Tibial artery (tissue), 4 donors: ENCODE results near the gene ACTL9.

Source experiments
- DNase-seq, 2 donors: peaks; one replicate each; pipeline ENCODE4 v3.0.0-alpha.2; 2019
- H3K27ac ChIP-seq, 2 donors: fragments of 200-600 bp; sonication (generic) in 1 of 2; 1 replicate in 1 of 2; 2 replicates in 1 of 2; pipeline ENCODE4 v1.5.1; 2018 to 2019; ENCODE audit warnings: mild to moderate bottlenecking in 1 of 2
- H3K27me3 ChIP-seq, 2 donors: fragments of 200-600 bp; sonication (generic) in 1 of 2; one replicate each; pipeline versions ENCODE4 v1.5.1 to v1.6.0; 2016 to 2019
- H3K36me3 ChIP-seq, 3 donors: fragments of 200-600 bp; sonication (generic) in 2 of 3; one replicate each; pipeline ENCODE4 v1.5.1; 2016 to 2019; ENCODE audit warnings: mild to moderate bottlenecking in 2 of 3
- H3K4me1 ChIP-seq, 4 donors: fragments of 200-600 bp; sonication (generic) in 2 of 4; 1 replicate in 3 of 4; 2 replicates in 1 of 4; pipeline ENCODE4 v1.5.1; 2016 to 2019
- H3K4me3 ChIP-seq, 2 donors: fragments of 200-600 bp; sonication (generic) in 1 of 2; 1 replicate in 1 of 2; 2 replicates in 1 of 2; pipeline ENCODE4 v1.5.1; 2018 to 2019; ENCODE audit warnings: mild to moderate bottlenecking in 2 of 2
- H3K9me3 ChIP-seq, 3 donors: fragments of 200-600 bp; sonication (generic) in 1 of 3; one replicate each; pipeline ENCODE4 v1.5.1; 2016 to 2019
- intact Hi-C: fragments of 100-400 bp; cut with DNase I; formaldehyde crosslinking; loops from one replicate; pipeline ENCODE4 v1.15.0; 2023; ENCODE audit warnings: low total_unique reads
- TF ChIP-seq, protein P1 (sequence below), 2 experiments: fragments of 200-600 bp in 1 of 2; fragments of 450-650 bp in 1 of 2; IDR thresholded peaks; one replicate each; pipeline ENCODE4 v1.5.1; 2017 to 2019; ENCODE audit warnings: antibody characterized with exemption in 2 of 2, mild to moderate bottlenecking in 1 of 2, moderate library complexity in 1 of 2

ACTL9 gene

DNA sequence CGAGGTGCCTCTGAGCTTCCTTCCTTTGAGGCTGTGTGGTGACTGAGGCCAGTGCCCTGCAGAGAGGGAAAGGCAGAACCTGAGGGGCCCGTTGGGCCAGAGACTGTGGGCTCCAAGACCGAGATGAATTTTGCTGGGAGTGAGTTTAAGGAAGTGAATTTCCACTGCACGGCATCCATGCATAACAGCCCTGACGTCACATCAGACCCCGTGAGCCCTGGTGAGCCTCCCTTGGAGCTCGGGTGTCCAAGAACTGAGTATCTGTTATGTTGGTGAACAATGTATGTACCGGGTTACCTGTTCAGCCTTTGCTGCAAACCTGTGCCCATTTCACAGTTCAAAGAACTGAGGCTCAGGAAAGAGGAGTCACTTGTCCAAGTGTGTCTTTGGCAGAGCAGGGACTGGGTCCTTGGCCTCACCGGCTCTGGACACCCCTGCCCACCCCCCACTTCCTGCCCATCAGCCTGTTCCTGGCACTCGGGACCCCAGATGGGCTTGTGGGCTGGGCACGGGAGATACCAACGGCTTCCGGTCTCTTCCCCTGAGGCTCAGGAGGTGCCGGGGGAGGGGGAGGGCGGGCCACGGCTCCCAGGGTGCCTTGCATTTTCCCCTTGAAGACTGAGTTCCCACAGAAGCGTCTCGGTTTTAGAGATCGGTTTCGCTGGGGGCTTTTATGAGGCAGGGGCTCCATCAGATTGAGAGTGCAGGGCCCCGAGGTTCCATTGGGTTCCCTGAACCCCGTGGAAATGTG is 34.5 kb downstream of the ACTL9 start:
- TF ChIP-seq, protein P1, sequence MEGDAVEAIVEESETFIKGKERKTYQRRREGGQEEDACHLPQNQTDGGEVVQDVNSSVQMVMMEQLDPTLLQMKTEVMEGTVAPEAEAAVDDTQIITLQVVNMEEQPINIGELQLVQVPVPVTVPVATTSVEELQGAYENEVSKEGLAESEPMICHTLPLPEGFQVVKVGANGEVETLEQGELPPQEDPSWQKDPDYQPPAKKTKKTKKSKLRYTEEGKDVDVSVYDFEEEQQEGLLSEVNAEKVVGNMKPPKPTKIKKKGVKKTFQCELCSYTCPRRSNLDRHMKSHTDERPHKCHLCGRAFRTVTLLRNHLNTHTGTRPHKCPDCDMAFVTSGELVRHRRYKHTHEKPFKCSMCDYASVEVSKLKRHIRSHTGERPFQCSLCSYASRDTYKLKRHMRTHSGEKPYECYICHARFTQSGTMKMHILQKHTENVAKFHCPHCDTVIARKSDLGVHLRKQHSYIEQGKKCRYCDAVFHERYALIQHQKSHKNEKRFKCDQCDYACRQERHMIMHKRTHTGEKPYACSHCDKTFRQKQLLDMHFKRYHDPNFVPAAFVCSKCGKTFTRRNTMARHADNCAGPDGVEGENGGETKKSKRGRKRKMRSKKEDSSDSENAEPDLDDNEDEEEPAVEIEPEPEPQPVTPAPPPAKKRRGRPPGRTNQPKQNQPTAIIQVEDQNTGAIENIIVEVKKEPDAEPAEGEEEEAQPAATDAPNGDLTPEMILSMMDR (IDR thresholded peaks at IDR 0.05), result no peak
- H3K4me3 ChIP-seq, result no peak overlapping the region
- no peak for DNase-seq
- intact Hi-C loops, result no loop called here
- H3K27ac ChIP-seq, result no peak overlapping the region
- no peaks in the 10 kb centered on the region for H3K9me3 ChIP-seq
- H3K27me3 ChIP-seq, result peaks cover 0 to 29% of the 10 kb centered on the region in 2 donors
- H3K36me3 ChIP-seq, result no peaks in the 10 kb centered on the region
- no peaks in the 10 kb centered on the region for H3K4me1 ChIP-seq

DNA sequence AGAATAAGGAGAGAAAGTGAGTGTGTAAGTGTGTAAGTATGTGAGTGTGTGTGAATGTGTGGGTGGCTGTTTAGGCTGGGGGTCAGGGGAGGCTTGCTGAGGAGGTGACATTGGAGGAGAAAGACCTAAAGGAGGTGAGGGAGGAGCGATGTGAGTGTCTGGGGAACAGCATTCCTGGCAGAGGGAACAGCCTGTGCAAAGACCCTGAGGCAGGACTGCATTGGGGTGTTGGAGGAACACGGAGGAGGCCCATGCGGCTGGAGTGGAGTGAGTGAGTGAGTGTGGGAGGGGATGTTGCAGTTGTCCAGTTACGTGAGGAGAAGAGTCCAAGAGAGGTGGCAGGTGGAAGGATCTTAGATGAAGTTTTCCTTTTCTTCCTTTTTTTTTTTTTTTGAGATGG is 36.3 kb downstream of the ACTL9 start:
- intact Hi-C loops, result no loop called here
- Histone ChIP-seq H3K27ac (no peak overlapping the region), H3K27me3 (peaks cover 0 to 32% of the 10 kb centered on the region in 2 donors), H3K9me3 (no peaks in the 10 kb centered on the region), H3K36me3 (no peaks in the 10 kb centered on the region), H3K4me1 (no peaks in the 10 kb centered on the region), H3K4me3 (no peak overlapping the region)
- DNase-seq, result no peak
- TF ChIP-seq, protein P1 (IDR thresholded peaks at IDR 0.05), result no peak

GRCh38 chr19:8659905-8660304 is 38.7 kb downstream of the ACTL9 start:
- Histone ChIP-seq H3K36me3 (no peaks in the 10 kb centered on the region), H3K9me3 (no peaks in the 10 kb centered on the region), H3K4me3 (no peak overlapping the region), H3K27ac (no peak overlapping the region), H3K27me3 (peaks cover 0 to 45% of the 10 kb centered on the region in 2 donors), H3K4me1 (peaks cover 0 to under 1% (median 0%) of the 10 kb centered on the region in 4 donors)
- DNase-seq, result no peak
- TF ChIP-seq, protein P1 (IDR thresholded peaks at IDR 0.05), result no peak
- intact Hi-C loops, result loop anchor here (5.0 kb wide), 1 partner anchor 417 kb away; no protein-coding TSS in a partner anchor

GRCh38 chr19:8657869-8658268 is 40.7 kb downstream of the ACTL9 start:
- Histone ChIP-seq H3K27ac (no peak overlapping the region), H3K27me3 (peaks cover 0 to 28% of the 10 kb centered on the region in 2 donors), H3K4me3 (no peak overlapping the region), H3K36me3 (no peaks in the 10 kb centered on the region), H3K9me3 (no peaks in the 10 kb centered on the region), H3K4me1 (peaks cover 0 to 7% (median 5%) of the 10 kb centered on the region in 4 donors)
- TF ChIP-seq, protein P1 (IDR thresholded peaks at IDR 0.05), result no peak
- no peak for DNase-seq
- intact Hi-C loops, result loop anchor here (5.0 kb wide), 1 partner anchor 419 kb away; no protein-coding TSS in a partner anchor

DNA sequence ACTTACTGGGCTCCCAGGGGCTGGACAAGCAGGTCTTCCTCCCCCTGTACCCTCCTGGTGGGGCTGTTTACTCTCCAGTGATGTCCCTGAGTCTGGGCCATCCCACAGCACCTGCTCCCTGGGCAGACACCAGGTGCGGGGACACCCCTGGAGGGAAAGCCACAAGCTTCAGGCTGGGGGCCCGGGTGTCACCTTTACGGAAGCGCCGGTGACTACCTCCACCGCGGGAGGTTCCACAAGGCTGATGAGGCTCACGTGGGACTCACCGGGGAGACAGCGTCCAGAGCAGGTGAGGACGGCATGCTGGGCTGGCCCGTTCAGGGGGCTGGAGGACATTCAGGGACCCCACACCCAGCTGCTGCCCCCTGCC is 43.3 kb downstream of the ACTL9 start:
- TF ChIP-seq, protein P1 (IDR thresholded peaks at IDR 0.05), result no peak
- peaks cover 0 to 13% (median 6%) of the 10 kb centered on the region in 4 donors for H3K4me1 ChIP-seq
- H3K4me3 ChIP-seq, result no peak overlapping the region
- peaks cover 0 to 28% of the 10 kb centered on the region in 2 donors for H3K27me3 ChIP-seq
- H3K27ac ChIP-seq, result no peak overlapping the region
- no peaks in the 10 kb centered on the region for H3K36me3 ChIP-seq
- intact Hi-C loops, result loop anchor here (5.0 kb wide), 1 partner anchor 422 kb away; no protein-coding TSS in a partner anchor
- no peak for DNase-seq
- no peaks in the 10 kb centered on the region for H3K9me3 ChIP-seq
